OCI-LY7 (cell line): Measurements from ENCODE around the gene CEP131.

ENCODE experiments used
- EZH2phosphoT487 ChIP-seq: fragments of 200-600 bp; sonication (generic); IDR thresholded peaks from 2 replicates; pipeline ENCODE4 v1.6.1; 2018; ENCODE audit warnings: low read depth, borderline replicate concordance, mild to moderate bottlenecking, mixed run types, antibody characterized with exemption, low read length, moderate library complexity, mixed read lengths
- TF ChIP-seq, protein P1 (sequence below): fragments of 200-600 bp; sonication (generic); conservative IDR thresholded peaks from 2 replicates; pipeline ENCODE4 v1.5.1; 2014; ENCODE audit warnings: mild to moderate bottlenecking, antibody characterized with exemption, low read length, moderate library complexity, mixed read lengths

DNA sequence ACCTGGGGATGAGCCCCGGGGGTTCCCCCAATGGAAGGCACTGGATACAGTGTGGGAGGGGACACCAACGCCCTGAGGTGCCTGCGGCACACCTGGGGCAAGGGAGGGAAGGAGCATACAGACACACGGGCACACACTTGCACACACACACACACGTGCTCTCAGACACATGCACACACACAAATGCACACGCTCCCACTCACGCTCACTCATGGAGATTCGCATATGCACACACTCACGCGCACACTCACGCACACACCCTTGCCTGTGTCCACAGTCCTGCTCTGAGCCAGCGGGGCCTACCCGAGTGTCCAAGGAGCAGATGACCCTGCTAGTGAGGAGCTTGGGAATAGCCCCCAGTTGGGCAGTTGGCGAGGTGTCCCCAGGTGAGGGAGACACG lies 74.2 kb downstream of the CEP131 start:
- TF ChIP-seq, protein P1, sequence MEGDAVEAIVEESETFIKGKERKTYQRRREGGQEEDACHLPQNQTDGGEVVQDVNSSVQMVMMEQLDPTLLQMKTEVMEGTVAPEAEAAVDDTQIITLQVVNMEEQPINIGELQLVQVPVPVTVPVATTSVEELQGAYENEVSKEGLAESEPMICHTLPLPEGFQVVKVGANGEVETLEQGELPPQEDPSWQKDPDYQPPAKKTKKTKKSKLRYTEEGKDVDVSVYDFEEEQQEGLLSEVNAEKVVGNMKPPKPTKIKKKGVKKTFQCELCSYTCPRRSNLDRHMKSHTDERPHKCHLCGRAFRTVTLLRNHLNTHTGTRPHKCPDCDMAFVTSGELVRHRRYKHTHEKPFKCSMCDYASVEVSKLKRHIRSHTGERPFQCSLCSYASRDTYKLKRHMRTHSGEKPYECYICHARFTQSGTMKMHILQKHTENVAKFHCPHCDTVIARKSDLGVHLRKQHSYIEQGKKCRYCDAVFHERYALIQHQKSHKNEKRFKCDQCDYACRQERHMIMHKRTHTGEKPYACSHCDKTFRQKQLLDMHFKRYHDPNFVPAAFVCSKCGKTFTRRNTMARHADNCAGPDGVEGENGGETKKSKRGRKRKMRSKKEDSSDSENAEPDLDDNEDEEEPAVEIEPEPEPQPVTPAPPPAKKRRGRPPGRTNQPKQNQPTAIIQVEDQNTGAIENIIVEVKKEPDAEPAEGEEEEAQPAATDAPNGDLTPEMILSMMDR, result no peak
- no peak for TF ChIP-seq EZH2phosphoT487
